ENCODE results near the gene GTF3C5.

Gene GTF3C5

GRCh38 chr9:133104718-133105460 is 74.1 kb downstream of the GTF3C5 start:
- Histone ChIP-seq H3K4me1 (ENCODE audit: low read depth, poor library complexity, severe bottlenecking) (no peaks in the 10 kb centered on the region), H3K36me3 (ENCODE audit: insufficient read depth) (no peaks in the 10 kb centered on the region), H4K20me1 (ENCODE audit: insufficient read depth) (no peaks in the 10 kb centered on the region), H2AFZ (ENCODE audit: low read depth) (no peak overlapping the region), H3K79me2 (ENCODE audit: insufficient read depth, low read depth) (no peaks in the 10 kb centered on the region), H3K9ac (no peak overlapping the region), H3K27ac (no peak overlapping the region), H3K4me3 (IDR thresholded peaks at IDR 0.05; ENCODE audit: insufficient read depth, low read depth, low read length) (no peak overlapping the region), H3K27me3 (ENCODE audit: insufficient read depth, low read depth) (no peaks in the 10 kb centered on the region), H3K4me2 (no peak overlapping the region)
- TF ChIP-seq, protein P1, sequence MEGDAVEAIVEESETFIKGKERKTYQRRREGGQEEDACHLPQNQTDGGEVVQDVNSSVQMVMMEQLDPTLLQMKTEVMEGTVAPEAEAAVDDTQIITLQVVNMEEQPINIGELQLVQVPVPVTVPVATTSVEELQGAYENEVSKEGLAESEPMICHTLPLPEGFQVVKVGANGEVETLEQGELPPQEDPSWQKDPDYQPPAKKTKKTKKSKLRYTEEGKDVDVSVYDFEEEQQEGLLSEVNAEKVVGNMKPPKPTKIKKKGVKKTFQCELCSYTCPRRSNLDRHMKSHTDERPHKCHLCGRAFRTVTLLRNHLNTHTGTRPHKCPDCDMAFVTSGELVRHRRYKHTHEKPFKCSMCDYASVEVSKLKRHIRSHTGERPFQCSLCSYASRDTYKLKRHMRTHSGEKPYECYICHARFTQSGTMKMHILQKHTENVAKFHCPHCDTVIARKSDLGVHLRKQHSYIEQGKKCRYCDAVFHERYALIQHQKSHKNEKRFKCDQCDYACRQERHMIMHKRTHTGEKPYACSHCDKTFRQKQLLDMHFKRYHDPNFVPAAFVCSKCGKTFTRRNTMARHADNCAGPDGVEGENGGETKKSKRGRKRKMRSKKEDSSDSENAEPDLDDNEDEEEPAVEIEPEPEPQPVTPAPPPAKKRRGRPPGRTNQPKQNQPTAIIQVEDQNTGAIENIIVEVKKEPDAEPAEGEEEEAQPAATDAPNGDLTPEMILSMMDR (conservative IDR thresholded peaks at IDR 0.05; ENCODE audit: low read depth, low read length): no peak

- no peaks in the 10 kb centered on the region for H3K79me2 ChIP-seq (ENCODE audit: insufficient read depth, low read depth)
- no peaks in the 10 kb centered on the region for H3K27me3 ChIP-seq (ENCODE audit: insufficient read depth, low read depth)
- no peak overlapping the region for H2AFZ ChIP-seq (ENCODE audit: low read depth)
- H3K9ac ChIP-seq: no peak overlapping the region
- no peak overlapping the region for H3K4me3 ChIP-seq (IDR thresholded peaks at IDR 0.05; ENCODE audit: insufficient read depth, low read depth, low read length)
- H3K4me2 ChIP-seq: no peak overlapping the region
- no peaks in the 10 kb centered on the region for H3K36me3 ChIP-seq (ENCODE audit: insufficient read depth)
- TF ChIP-seq, protein P1 (conservative IDR thresholded peaks at IDR 0.05; ENCODE audit: low read depth, low read length): no peak
- no peak overlapping the region for H3K27ac ChIP-seq
- no peaks in the 10 kb centered on the region for H3K4me1 ChIP-seq (ENCODE audit: low read depth, poor library complexity, severe bottlenecking)
- H4K20me1 ChIP-seq (ENCODE audit: insufficient read depth): no peaks in the 10 kb centered on the region
Measured at GRCh38 chr9:133105461-133105770, 74.6 kb downstream of the GTF3C5 start.

- TF ChIP-seq, protein P1 (conservative IDR thresholded peaks at IDR 0.05; ENCODE audit: low read depth, low read length): no peak
- Histone ChIP-seq H4K20me1 (ENCODE audit: insufficient read depth) (no peaks in the 10 kb centered on the region), H3K4me1 (ENCODE audit: low read depth, poor library complexity, severe bottlenecking) (no peaks in the 10 kb centered on the region), H3K79me2 (ENCODE audit: insufficient read depth, low read depth) (no peaks in the 10 kb centered on the region), H3K27ac (no peak overlapping the region), H3K4me3 (IDR thresholded peaks at IDR 0.05; ENCODE audit: insufficient read depth, low read depth, low read length) (no peak overlapping the region), H3K27me3 (ENCODE audit: insufficient read depth, low read depth) (no peaks in the 10 kb centered on the region), H3K36me3 (ENCODE audit: insufficient read depth) (no peaks in the 10 kb centered on the region), H2AFZ (ENCODE audit: low read depth) (no peak overlapping the region), H3K9ac (no peak overlapping the region), H3K4me2 (no peak overlapping the region)
Measured at GRCh38 chr9:133106511-133107244, 75.9 kb downstream of the GTF3C5 start.

- no peak overlapping the region for H3K9ac ChIP-seq
Measured at GRCh38 chr9:133107245-133107722, 76.5 kb downstream of the GTF3C5 start.

More at GRCh38 chr9:133107245-133107722, 76.5 kb downstream of the GTF3C5 start:
- Histone ChIP-seq H3K4me1 (ENCODE audit: low read depth, poor library complexity, severe bottlenecking) (no peaks in the 10 kb centered on the region), H3K79me2 (ENCODE audit: insufficient read depth, low read depth) (no peaks in the 10 kb centered on the region), H2AFZ (ENCODE audit: low read depth) (no peak overlapping the region), H3K36me3 (ENCODE audit: insufficient read depth) (no peaks in the 10 kb centered on the region), H3K27ac (no peak overlapping the region), H3K27me3 (ENCODE audit: insufficient read depth, low read depth) (no peaks in the 10 kb centered on the region), H3K4me3 (IDR thresholded peaks at IDR 0.05; ENCODE audit: insufficient read depth, low read depth, low read length) (no peak overlapping the region), H3K4me2 (no peak overlapping the region), H4K20me1 (ENCODE audit: insufficient read depth) (no peaks in the 10 kb centered on the region)
- TF ChIP-seq, protein P1 (conservative IDR thresholded peaks at IDR 0.05; ENCODE audit: low read depth, low read length): no peak
